NCI-H82 treated with DMSO at 0.1 percent for 48 hours (cell line): ENCODE measurements around the gene NDEL1.

Experiments used
- DNase-seq: peaks from one replicate; lab custom pipeline; 2025; ENCODE audit not compliant: unreplicated experiment; lab: John Stamatoyannopoulos, UW

NDEL1 gene

DNA sequence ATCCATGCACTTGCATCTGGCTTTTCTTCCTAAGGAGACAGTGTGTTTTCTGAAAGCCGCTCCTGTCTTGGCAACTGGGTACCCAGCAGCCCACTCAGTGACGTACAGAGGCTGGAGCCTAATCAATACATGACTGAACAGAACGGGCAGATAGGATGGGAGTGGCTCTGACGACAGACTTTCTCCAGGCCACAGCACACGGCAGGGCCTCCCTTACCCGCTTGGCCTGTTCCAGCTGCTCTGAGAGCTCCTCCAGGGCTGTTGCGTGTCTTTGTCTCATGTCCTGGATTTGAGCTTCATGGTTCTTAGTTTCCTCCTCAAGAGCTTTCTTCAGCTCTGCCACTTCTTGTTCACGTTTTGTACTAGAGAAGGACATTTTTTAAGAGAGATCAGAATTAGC is 64.9 kb downstream of the NDEL1 start:
- no peak for DNase-seq

DNA sequence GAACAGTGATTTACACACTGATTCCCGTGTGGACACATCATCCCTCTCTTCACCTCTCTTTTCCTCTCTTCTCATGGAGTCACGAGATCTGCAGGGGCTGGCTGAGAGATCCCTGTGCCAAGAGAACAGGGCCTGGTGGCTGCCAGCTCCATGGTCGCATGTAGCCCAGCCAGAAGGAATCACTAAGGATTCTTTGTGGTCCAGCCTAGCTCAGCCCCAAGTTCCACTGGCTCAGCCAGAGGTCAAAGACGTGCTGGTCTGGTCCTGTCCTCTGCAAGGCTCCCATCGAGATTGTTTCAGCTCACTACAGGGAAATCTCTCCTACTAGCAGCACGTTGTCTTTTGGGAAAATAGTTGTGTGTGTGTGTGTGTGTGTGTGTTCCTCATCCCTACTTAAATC is 66.4 kb downstream of the NDEL1 start:
- DNase-seq = no peak

DNA sequence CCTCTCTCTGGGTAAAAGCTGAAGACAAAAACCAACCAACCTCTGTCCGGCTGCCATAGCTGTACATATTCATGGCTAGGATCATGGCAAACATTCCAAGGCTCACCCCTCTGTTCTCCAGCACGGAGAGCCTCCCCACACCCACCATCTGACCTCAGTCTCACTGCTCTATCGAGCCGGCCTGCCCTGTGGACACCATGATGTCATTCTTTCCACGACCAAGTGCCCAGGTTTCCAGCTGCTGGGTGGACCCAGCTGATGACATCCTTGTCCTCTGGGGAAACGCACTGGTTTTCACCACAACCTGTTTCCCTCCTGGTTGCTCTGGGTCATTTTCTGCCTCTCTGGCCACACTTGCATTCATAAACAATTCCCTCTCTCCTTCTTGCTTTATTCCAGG is 67.7 kb downstream of the NDEL1 start:
- no peak for DNase-seq

DNA sequence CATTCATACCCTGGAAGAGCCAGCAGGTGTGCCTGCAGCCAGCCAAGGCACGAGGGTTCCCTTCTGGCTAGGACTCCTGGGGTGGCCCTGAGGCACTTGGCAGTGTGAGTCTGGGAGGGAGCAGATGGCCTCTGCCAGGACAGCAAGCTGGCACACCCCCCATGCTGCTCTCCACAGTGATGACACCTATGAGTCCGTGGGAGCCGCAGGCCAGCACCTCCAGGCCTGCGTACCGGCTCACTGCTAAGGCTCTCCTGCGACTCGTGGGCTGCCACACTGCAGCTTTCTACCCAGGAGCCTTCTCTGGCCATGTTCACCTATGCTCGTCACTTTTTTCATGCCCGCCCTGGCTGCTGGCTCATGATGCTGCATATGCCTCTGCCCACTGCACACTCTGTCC is 68.1 kb downstream of the NDEL1 start:
- no peak for DNase-seq

DNA sequence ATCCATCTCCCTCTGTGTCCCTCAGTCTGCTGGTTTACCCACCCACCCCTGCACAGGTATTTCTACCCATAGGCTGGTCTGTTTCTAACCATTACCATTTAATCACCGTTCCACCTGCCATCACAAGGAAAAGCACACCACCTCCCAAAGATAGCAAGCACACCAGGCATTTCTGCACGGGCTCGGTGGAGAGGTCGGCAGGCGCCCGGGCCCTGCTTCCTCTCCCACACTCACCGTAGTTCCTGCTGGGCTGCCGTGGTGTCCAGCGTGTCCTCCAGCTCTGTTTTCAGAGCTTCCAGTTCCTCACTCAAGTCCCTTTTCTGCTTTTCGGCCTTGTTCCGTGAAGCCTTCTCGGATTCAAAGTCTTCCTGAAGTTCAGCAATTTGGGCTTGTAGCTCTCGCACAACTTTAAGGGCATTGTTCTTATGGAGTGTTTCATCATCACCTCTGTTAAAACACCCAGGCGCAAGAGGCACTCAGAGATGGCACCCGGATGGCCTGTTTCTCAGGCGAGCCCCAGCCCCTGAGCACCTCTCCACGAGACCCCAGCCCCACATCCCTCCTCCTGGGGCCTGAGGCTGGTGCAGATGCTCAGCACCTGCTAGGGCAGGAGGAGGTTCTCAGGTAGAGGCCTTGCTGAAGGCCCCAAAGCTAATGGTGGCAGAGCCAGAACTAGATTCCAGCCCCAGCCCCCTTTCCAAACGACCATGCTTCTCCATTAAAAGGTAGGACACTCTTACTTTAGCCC is 69.0 kb downstream of the NDEL1 start:
- DNase-seq = no peak

DNA sequence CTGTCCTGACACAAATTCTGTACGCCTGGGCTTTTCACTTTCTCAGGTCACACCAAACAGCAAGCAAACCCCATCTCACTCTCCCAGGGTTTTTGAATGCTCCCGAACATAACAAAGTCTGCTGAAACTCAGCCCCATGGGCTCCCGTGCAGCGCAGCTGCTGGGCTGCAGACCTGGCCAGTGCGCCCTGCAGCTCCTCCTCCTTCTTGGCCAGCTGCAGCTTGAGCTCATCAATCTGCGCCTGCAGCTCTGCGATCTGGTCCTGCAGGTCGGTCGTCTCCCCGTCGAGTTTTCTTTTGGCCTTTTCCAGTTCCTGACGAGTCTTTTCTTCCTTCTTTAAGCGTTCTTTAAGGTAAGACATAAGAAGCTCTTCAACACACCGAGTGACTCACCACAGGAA is 70.5 kb downstream of the NDEL1 start:
- DNase-seq = no peak

DNA sequence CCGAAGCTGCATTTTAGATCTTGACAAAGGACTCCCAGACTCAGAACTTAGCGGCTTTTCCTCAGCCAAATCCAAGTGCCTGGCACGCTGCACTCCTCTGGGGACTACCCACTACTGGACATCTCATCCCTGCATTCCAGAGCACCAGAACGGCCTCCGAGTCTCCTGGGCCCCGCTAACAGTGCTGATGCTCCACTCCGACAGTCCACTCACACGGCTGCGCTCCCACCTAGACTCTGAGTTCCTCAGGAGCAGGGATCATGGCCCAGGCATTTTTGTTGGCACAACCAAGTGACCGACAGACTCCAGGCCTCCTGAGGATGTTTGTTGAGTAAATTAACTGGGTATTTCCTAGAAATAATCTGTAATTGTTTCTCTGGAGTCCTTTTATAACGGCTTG is 79.1 kb downstream of the NDEL1 start:
- no peak for DNase-seq
